ENCODE data around the gene SERPINB2. TPM values are rescaled to one million over a fixed set of nuclear protein-coding genes. Genes with fewer than 3 reads are reported as not detected.

The SERPINB2 gene
- total RNA-seq, 1 donor from 2014 or later = 4.1 TPM

GRCh38 chr18:63895190-63895589 is 7.7 kb downstream of the SERPINB2 start:
- Histone ChIP-seq H3K27me3 (ENCODE audit: control insufficient read depth, insufficient read depth, low read length) (no peaks in the 10 kb centered on the region), H3K4me3 (ENCODE audit: low read depth, low read length) (no peak overlapping the region), H3K36me3 (ENCODE audit: control insufficient read depth, insufficient read depth, low read length) (no peaks in the 10 kb centered on the region)
- DNase-seq (ENCODE audit: low read depth) = no peak
- TF ChIP-seq, protein P1, sequence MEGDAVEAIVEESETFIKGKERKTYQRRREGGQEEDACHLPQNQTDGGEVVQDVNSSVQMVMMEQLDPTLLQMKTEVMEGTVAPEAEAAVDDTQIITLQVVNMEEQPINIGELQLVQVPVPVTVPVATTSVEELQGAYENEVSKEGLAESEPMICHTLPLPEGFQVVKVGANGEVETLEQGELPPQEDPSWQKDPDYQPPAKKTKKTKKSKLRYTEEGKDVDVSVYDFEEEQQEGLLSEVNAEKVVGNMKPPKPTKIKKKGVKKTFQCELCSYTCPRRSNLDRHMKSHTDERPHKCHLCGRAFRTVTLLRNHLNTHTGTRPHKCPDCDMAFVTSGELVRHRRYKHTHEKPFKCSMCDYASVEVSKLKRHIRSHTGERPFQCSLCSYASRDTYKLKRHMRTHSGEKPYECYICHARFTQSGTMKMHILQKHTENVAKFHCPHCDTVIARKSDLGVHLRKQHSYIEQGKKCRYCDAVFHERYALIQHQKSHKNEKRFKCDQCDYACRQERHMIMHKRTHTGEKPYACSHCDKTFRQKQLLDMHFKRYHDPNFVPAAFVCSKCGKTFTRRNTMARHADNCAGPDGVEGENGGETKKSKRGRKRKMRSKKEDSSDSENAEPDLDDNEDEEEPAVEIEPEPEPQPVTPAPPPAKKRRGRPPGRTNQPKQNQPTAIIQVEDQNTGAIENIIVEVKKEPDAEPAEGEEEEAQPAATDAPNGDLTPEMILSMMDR (IDR thresholded peaks at IDR 0.05; ENCODE audit: insufficient read depth, low read length, poor library complexity, severe bottlenecking) = no peak

- H3K4me3 ChIP-seq (ENCODE audit: low read depth, low read length) = no peak overlapping the region
- no peaks in the 10 kb centered on the region for H3K36me3 ChIP-seq (ENCODE audit: control insufficient read depth, insufficient read depth, low read length)
- H3K27me3 ChIP-seq (ENCODE audit: control insufficient read depth, insufficient read depth, low read length) = no peaks in the 10 kb centered on the region
- DNase-seq (ENCODE audit: low read depth) = no peak
- TF ChIP-seq, protein P1 (IDR thresholded peaks at IDR 0.05; ENCODE audit: insufficient read depth, low read length, poor library complexity, severe bottlenecking) = no peak
These were observed 9.6 kb downstream of the SERPINB2 start for GRCh38 chr18:63897072-63897471.

DNA sequence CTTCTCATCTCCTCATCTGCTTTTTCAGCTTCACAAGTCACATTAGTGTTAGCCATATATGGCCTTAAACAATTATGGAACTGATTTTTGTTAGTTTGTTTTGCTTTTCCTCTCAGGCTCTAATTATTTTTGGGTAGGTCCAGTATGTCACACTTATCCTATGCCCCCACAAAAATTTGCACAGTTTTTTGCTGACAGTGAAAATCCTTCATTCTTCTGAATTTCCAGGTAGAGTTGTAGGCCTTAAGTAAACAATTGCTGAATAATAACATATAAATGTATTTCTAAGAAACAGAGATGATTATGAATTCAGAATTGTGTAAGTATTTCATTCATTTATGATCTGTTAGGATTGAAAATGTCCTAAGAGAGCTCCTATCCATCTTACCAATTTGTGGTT is 11.7 kb downstream of the SERPINB2 start:
- DNase-seq (ENCODE audit: low read depth) = no peak
- H3K27me3 ChIP-seq (ENCODE audit: control insufficient read depth, insufficient read depth, low read length) = no peaks in the 10 kb centered on the region
- H3K36me3 ChIP-seq (ENCODE audit: control insufficient read depth, insufficient read depth, low read length) = no peaks in the 10 kb centered on the region
- no peak overlapping the region for H3K4me3 ChIP-seq (ENCODE audit: low read depth, low read length)
- TF ChIP-seq, protein P1 (IDR thresholded peaks at IDR 0.05; ENCODE audit: insufficient read depth, low read length, poor library complexity, severe bottlenecking) = no peak

- TF ChIP-seq, protein P1 (IDR thresholded peaks at IDR 0.05; ENCODE audit: insufficient read depth, low read length, poor library complexity, severe bottlenecking) = no peak
- no peaks in the 10 kb centered on the region for H3K36me3 ChIP-seq (ENCODE audit: control insufficient read depth, insufficient read depth, low read length)
- DNase-seq (ENCODE audit: low read depth) = no peak
- H3K4me3 ChIP-seq (ENCODE audit: low read depth, low read length) = no peak overlapping the region
- H3K27me3 ChIP-seq (ENCODE audit: control insufficient read depth, insufficient read depth, low read length) = no peaks in the 10 kb centered on the region
These were observed 16.5 kb downstream of the SERPINB2 start for GRCh38 chr18:63903851-63904570.

DNA sequence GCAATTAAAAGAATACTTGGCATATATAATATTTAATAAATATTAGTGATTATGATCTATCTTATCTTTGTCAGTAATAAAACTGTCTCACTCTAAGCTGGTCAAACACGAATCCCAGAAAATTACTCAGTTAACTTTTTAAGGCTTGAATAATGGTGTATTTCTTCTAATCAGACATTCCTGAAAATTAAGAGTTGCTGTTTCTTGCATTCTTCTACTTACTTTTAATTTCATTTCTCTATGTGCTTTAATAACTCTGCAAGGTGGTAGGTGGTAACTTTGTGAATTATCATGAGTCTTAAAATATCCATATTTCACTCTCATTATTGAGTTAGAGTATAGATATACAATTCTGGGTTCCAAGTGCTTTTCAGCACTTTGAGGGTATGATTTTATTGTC is 17.2 kb downstream of the SERPINB2 start:
- H3K27me3 ChIP-seq (ENCODE audit: control insufficient read depth, insufficient read depth, low read length) = no peaks in the 10 kb centered on the region
- TF ChIP-seq, protein P1 (IDR thresholded peaks at IDR 0.05; ENCODE audit: insufficient read depth, low read length, poor library complexity, severe bottlenecking) = no peak
- H3K36me3 ChIP-seq (ENCODE audit: control insufficient read depth, insufficient read depth, low read length) = no peaks in the 10 kb centered on the region
- DNase-seq (ENCODE audit: low read depth) = no peak
- no peak overlapping the region for H3K4me3 ChIP-seq (ENCODE audit: low read depth, low read length)

GRCh38 chr18:63905361-63905760 is 17.9 kb downstream of the SERPINB2 start:
- Histone ChIP-seq H3K27me3 (ENCODE audit: control insufficient read depth, insufficient read depth, low read length) (no peaks in the 10 kb centered on the region), H3K36me3 (ENCODE audit: control insufficient read depth, insufficient read depth, low read length) (no peaks in the 10 kb centered on the region), H3K4me3 (ENCODE audit: low read depth, low read length) (no peak overlapping the region)
- TF ChIP-seq, protein P1 (IDR thresholded peaks at IDR 0.05; ENCODE audit: insufficient read depth, low read length, poor library complexity, severe bottlenecking) = no peak
- DNase-seq (ENCODE audit: low read depth) = no peak

Measured in kidney epithelial cell (primary cell).